Measurements from ENCODE around the gene METTL8.

GRCh38 chr2:171387052-171387451 lies 46.7 kb downstream of the METTL8 start:
- no peak for TF ChIP-seq POLR2A (IDR thresholded peaks at IDR 0.05)
- no peak for TF ChIP-seq CTCF (IDR thresholded peaks at IDR 0.05)

Data from uterus (tissue), 2 donors.